ENCODE measurements around the gene HAND2. TPM values are rescaled to one million over a fixed set of nuclear protein-coding genes. Genes with fewer than 3 reads are reported as not detected.
A peak's percentile ranks its signal among the peaks of the same experiment; 100 is the strongest.

The HAND2 gene
- total and polyA plus RNA-seq, 7 donors, result 0.05 to 0.54 (median 0.13) TPM; not detected in 2

DNA sequence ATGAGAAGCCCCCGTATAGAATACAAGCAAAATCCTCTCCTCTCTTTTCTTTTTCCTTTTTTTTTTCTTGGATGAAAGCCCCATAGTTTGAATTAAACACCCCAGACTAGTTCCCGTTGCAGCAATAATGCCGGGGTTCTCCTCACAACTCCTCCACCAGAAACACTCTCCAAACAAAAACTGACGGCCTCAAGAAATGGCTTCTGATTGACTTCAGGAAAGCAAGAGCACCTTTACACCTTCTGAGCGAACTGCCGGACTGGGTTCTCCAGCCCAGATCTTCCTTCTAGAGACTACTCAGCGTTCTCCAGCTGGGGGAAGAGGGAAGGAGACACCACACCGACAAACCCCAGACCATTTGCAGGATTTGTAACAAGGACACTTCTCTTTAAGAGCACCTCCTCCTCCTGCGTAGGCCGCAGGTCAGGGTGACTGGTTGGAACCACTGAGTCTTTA is 4.0 kb downstream of the HAND2 start:
- no peak overlapping the region for H3K27ac ChIP-seq
- H3K4me1 ChIP-seq, result peaks cover 13% of the 10 kb centered on the region

DNA sequence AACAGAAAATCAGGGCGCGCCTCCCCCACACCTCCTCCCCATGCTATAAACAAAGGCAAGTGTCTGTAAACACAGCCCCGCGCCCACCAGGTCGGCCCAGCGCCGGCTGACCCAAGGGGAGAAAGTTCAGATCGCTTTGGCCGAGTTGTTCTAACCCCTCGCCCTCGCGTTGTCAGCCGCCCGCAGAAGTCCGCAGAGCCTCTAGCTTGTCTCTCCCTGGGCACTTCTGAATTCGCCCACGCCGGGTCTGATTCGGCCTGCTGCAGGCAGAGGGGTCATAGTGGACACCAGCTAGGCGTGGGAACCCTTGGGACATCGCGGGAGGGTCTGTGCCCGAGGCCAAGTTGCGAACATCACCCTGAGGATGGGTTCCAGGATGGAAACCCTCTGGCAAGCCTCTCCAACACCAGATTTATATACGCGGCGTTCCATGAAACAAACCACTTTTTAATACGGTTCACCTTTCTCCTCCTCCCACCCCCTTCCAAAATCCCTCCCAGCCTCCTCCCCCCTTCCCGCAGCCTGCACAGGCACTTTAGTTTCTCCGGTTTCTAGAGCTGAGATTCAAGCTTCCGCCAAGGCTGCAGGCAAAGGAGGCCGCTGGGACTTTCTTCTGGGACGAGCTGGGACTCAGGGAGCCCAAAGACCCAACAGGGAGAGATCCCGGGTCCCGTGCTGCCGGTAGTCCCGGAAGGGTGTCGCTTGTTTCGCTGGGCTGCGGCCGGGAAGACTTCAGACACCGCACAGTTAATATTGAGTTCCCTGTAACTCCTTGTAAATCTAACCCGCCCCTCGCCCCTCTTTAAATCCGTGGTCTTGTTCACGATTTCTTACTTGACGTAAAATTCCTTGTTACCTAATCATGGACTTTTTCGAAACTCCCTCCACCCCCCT is 4.7 kb downstream of the HAND2 start:
- no peaks in the 10 kb centered on the region for H3K9me3 ChIP-seq
- no peak for ATAC-seq
- H3K27me3 ChIP-seq (ENCODE audit: insufficient read depth in 3 of 3, low read length in 2 of 3), result peaks cover 0 to 89% (median 45%) of the 10 kb centered on the region in 3 donors
- intact Hi-C loops (cut with DNase I), result loop anchor here in 1 of 2 donors (10.0 kb wide), 1 partner anchor 511 kb away; no protein-coding TSS in a partner anchor
- H3K4me1 ChIP-seq, result peaks cover 13% of the 10 kb centered on the region
- no peak for DNase-seq
- TF ChIP-seq, protein P1, sequence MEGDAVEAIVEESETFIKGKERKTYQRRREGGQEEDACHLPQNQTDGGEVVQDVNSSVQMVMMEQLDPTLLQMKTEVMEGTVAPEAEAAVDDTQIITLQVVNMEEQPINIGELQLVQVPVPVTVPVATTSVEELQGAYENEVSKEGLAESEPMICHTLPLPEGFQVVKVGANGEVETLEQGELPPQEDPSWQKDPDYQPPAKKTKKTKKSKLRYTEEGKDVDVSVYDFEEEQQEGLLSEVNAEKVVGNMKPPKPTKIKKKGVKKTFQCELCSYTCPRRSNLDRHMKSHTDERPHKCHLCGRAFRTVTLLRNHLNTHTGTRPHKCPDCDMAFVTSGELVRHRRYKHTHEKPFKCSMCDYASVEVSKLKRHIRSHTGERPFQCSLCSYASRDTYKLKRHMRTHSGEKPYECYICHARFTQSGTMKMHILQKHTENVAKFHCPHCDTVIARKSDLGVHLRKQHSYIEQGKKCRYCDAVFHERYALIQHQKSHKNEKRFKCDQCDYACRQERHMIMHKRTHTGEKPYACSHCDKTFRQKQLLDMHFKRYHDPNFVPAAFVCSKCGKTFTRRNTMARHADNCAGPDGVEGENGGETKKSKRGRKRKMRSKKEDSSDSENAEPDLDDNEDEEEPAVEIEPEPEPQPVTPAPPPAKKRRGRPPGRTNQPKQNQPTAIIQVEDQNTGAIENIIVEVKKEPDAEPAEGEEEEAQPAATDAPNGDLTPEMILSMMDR (IDR thresholded peaks at IDR 0.05), result no peak
- WGBS, 3 donors, result 34 to 50% (median 46%) methylated on average over 48 of the region's 48 CpGs
- no peaks in the 10 kb centered on the region for H3K36me3 ChIP-seq (ENCODE audit: insufficient read depth in 1 of 2, low read depth in 1 of 2)
- no peak overlapping the region for H3K4me3 ChIP-seq
- H3K27ac ChIP-seq, result no peak overlapping the region

More for the DNA sequence above, 4.0 kb downstream of the HAND2 start:
- TF ChIP-seq, protein P1 (IDR thresholded peaks at IDR 0.05), result no peak
- no peaks in the 10 kb centered on the region for H3K36me3 ChIP-seq (ENCODE audit: insufficient read depth in 1 of 2, low read depth in 1 of 2)
- ATAC-seq (no peak), DNase-seq (no peak)
- intact Hi-C loops (cut with DNase I), result loop anchor here in 1 of 2 donors (10.0 kb wide), 1 partner anchor 511 kb away; no protein-coding TSS in a partner anchor
- WGBS, 3 donors, result 53 to 69% (median 64%) methylated on average over 10 of the region's 10 CpGs
- H3K27me3 ChIP-seq (ENCODE audit: insufficient read depth in 3 of 3, low read length in 2 of 3), result peaks cover 0 to 89% (median 51%) of the 10 kb centered on the region in 3 donors
- no peak overlapping the region for H3K4me3 ChIP-seq
- H3K9me3 ChIP-seq, result no peaks in the 10 kb centered on the region

DNA sequence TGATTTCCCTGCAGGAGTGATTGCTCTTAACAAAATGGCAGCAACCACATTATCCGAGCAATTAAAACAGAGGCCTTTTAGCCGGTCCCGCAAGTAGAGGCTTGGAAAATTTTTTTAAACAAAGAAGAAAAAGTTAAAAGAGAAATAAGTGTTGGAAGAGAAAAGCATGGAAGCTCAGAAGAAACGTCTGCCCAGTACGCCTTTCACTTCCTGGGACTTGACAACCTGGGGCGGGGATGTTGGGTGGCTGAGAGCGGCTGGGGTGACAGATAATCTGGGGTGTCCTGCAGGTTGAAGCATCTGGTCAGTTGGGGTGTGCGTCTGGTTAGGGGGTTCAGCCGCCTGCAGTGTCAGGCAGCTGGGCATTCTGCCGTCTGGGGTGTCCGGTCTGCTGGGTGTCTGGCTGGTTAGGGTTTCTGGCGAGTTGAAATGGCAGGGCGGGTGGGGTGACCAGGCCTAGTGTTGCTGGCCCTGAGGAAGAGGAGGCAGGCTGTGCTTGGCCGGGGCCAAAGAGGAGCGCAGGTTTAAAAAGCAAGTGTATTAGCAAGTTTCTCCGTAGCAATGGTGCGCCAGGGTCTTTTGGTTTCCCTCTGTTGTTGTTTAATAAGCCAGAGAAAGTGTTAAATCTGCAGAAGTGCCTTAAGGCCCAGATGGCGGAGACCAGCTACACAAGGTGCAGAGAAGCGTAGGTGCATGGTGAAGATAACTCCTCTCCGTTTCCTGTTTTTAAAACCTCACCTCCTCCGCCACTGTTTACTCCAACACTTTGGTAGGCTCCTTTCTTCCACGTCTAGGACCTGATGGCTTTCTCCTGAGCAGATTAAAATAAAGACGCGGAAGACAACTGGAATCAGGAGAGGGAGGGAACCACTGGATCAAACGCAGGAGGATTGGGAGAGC is 5.6 kb downstream of the HAND2 start:
- Histone ChIP-seq H3K9me3 (no peaks in the 10 kb centered on the region), H3K36me3 (ENCODE audit: insufficient read depth in 1 of 2, low read depth in 1 of 2) (no peaks in the 10 kb centered on the region), H3K4me3 (no peak overlapping the region), H3K4me1 (peaks cover 13% of the 10 kb centered on the region), H3K27ac (no peak overlapping the region), H3K27me3 (ENCODE audit: insufficient read depth in 3 of 3, low read length in 2 of 3) (peaks cover 0 to 92% (median 40%) of the 10 kb centered on the region in 3 donors)
- no peak for ATAC-seq
- intact Hi-C loops (cut with DNase I), result loop anchor here in 1 of 2 donors (10.0 kb wide), 1 partner anchor 510 kb away; no protein-coding TSS in a partner anchor
- TF ChIP-seq, protein P1 (IDR thresholded peaks at IDR 0.05), result no peak
- DNase-seq, result no peak
- 67 to 83% (median 74%) methylated on average over 25 of the region's 25 CpGs for WGBS, 3 donors

DNA sequence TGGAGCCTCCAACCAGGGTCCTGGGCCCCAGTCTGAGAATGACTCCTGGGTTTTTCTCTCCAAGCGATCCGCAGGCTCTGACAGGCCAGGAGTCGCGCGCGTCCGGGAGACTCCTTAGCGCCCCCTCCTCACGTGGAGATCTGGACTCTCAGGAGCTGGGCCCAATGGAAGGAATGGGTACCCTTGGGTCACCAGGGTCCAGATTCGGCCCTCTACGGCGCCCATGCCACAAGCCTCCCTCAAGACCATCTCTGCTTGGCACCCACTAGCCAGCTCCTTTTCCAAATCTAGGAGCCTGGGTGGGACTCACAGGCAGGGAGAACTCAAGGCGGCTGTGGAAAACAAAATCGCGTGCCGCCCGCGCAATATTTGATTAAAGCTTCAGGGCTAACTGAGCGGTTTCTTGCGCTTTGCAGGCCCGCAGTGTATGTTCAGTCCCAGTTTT is 7.1 kb downstream of the HAND2 start:
- Histone ChIP-seq H3K4me3 (peak overlapping the region; percentile 65), H3K27me3 (ENCODE audit: insufficient read depth in 3 of 3, low read length in 2 of 3) (peaks cover 0 to 94% (median 39%) of the 10 kb centered on the region in 3 donors), H3K4me1 (peaks cover 11% of the 10 kb centered on the region), H3K36me3 (ENCODE audit: insufficient read depth in 1 of 2, low read depth in 1 of 2) (no peaks in the 10 kb centered on the region), H3K27ac (no peak overlapping the region), H3K9me3 (no peaks in the 10 kb centered on the region)
- DNase-seq, result no peak
- TF ChIP-seq, protein P1 (IDR thresholded peaks at IDR 0.05), result no peak
- 46 to 53% (median 53%) methylated on average over 21 of the region's 21 CpGs for WGBS, 3 donors
- intact Hi-C loops (cut with DNase I), result loop anchor here in 1 of 2 donors (10.0 kb wide), 1 partner anchor 508 kb away; no protein-coding TSS in a partner anchor
- no peak for ATAC-seq

All from psoas muscle (tissue), 8 donors.